Activated CD8-positive, alpha-beta memory T cell treated with anti-CD3 and anti-CD28 coated beads for 1 hour (primary cell): ENCODE measurements around the gene STAT5B.

Experiments
- DNase-seq, 2 donors: peaks; one replicate each; pipeline ENCODE4 v3.0.0-alpha.2; 2020; ENCODE audit warnings: low read depth in 1 of 2; ENCODE audit errors: extremely low read depth in 1 of 2

Gene STAT5B

DNA sequence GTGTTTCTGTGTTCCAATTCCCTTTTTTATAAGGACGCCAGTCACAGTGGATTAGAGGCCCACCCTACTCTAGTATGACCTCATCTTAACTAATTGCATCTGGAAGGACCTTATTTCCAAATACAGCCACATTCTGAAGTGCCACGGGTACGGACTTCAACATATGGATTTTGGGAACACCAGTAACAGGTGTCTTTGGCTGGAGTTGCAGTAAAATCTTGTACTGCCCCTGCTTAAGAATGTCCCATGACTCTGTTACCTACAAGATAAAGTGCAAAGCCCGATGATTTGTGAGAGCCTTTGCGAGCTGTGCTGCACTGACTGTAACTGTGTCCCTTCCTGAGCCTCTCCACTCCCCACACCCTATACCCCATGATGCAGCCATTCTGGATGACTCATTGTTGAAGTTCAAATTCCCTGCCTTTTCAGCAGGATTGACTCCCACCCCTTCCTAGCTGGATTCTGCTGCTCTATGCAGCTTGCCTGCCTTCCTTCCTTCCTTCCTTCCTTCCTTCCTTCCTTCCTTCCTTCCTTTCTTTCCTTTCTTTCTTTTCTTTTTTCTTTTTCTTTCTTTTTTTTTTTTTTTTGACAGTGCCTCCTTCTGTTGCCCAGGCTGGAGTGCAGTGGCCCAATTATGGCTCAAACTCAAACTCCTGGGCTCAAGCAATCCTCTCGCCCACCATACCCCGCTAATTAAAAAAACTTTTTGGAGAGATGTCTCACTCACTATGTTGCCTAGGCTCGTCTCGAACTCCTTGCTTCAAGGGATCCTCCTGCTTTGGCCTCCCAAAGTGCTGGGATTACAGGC, 93.1 kb downstream of the STAT5B start:
- DNase-seq: no peak

DNA sequence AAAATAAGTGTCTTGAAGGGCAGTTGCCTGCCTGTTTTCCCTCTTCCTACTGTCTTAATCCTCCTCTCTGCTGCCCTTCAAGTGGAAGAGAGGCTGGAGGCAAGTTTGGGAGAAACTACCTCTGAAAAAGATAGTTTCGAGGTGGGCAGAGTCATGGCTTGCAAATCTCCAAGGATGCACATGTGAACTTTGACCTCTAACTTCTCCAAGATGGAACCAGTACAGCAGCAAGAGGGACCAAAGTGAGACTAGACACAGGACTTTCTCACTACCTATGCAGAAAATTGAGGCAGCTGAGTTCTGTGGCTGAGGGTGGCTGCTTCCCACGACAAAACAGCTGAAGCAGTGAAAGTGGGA, 94.4 kb downstream of the STAT5B start:
- DNase-seq: no peak

DNA sequence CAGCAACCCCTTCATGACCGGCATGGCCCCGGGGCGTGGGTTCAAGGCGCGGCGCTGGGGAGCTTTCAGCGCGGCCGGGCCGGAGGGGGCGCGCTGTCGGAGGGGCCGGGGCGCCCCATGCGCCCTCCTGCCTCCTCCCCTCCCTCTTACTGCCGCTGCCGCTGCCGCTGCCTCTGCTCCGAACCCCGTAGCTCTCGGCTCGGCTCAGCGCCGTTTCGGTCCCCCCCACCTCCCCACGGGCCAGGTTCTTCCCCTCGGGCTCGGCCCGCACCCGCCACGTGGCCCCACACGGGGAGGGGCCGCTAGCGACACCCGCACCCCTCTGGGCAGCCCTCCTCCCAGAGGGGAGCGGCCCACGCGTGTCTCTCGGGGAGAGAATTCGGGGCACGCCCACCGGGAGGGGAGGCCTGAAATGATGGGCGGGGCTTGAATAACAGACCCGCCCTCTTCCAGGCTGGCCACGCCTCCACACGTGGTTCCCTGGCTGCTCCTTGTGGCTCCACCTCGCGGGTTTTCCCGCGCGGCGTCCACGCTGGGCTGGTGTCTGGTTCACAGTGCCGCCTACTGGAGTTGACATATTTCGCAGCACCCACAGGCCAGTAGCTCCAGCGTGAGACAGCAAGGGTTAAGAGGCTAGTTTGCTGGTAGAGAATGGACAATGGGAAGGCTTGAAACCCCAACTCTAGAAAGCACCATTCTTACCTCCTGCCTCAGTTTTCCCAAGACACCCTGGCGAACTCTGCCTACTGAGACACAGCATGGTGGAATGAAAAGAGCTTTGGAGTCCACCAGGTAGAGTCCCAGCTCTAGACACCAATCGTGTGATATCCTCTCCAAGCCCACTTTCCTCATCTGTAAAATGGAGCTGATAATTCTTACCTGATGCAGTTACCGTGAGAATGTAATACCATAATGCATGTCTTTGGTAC, 95.0 kb downstream of the STAT5B start, which contains the start of gene KCNH4:
TSS of gene KCNH4 (minus strand) at position 221 of the 929 bp plus-strand sequence. CDS start at position 24, 197 bp downstream.
- peak; percentile 56 to 62 for DNase-seq

DNA sequence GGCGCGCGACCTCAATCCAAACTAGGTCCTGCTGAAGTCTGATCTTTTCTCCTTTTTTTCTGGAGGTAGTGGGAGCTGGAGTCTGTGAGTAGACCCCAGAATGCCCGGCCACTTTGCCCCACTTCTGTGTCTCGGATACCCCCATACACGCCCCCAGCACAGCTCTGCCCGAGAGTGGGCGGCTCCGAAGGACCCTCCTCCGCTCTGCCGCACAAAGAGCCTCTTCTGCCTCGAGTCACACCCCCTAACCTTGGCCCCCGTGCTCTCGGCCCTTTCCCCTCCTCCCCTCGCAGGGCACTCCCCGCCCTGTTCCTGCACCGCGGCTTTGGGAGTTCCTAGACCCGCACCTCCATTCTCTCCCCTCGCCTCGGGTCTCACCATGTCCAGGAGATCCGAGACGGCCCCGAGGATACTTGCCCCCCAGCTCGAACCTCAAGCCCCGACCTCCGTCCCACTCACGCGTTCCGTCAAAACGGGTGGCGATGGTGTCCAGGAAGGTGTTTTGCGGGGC, 95.7 kb downstream of the STAT5B start:
- no peak for DNase-seq

DNA sequence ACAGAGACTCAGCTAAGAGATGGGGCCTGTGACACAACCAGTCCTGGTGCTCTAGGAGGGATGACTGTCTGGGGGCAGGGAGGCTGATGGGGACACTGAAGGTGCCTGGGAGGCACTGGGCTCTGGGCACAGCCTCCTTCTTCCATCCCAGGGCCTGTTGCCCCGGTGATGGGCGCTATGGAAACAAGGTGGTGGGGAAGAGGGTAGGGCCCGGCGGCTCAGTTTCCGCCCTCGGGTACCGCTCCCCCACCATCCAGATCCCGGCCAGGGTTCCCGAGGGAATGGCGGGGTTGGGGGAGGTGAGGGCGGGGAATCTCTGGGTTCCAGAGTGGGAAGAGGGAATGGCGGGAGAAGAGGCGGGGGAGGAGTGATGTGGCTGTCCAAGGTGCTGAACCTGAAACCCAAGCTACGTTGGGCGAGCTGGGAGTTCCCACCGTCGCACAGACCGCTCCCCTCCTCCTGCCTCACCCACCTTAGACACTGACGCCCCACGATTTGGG, 96.2 kb downstream of the STAT5B start:
- no peak for DNase-seq

DNA sequence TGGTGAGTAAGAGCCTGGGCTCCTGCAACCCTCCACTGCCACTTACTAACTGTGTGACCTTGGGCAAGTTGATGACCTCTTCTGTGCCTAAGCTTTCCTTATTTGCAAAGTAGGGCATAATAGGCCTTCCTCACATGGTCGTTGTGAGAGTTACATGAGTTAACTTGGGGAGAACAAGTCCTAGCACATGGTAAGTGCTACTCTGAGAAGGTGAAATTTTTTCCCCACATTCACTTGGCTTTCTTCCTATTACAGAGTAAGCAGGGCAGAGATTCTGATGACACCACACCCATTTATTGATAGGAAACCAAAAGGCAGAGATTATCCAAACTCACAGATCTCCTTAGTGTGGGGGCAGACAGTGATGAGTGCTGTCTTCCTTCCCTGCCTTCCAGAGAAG, 96.9 kb downstream of the STAT5B start:
- no peak for DNase-seq

DNA sequence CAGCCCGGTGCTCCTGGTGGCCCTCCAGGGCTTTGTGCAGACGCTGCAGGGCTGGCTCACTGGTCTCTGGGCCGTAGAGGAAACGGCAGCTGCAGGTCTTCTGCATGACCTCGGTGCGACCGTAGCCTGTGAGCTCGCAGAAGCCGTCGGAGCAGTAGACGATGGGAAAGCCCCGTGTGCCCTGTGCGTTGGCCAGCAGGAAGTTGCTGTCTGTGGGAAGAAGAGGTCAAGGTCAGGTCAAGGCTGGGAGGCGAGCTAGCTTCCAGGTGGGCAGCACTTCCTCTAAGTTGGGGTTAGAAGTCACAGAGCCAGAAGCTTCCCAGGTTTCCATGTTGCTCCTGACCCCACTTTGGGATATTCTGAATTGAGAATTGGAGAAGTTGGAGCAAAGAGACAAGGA, 97.4 kb downstream of the STAT5B start:
- DNase-seq: no peak

DNA sequence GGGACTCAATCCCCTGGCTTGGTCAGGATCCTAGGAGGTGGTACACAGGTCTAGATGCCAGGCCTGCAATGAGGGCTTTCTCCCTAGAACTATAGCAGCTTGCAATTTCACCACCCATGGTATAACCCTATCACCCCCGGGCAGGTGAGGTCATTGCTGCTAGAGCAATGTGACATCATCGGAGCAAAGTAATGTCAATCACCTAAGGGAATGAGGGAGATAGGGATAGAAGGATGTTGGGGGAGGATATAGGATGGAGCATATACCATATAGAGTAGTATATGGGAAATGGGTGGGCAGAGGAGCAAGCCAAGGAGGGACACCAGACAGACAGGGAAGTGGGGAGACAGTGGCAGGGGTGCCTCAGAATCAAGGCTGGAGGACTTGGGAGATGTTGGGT, 98.5 kb downstream of the STAT5B start:
- DNase-seq: no peak

DNA sequence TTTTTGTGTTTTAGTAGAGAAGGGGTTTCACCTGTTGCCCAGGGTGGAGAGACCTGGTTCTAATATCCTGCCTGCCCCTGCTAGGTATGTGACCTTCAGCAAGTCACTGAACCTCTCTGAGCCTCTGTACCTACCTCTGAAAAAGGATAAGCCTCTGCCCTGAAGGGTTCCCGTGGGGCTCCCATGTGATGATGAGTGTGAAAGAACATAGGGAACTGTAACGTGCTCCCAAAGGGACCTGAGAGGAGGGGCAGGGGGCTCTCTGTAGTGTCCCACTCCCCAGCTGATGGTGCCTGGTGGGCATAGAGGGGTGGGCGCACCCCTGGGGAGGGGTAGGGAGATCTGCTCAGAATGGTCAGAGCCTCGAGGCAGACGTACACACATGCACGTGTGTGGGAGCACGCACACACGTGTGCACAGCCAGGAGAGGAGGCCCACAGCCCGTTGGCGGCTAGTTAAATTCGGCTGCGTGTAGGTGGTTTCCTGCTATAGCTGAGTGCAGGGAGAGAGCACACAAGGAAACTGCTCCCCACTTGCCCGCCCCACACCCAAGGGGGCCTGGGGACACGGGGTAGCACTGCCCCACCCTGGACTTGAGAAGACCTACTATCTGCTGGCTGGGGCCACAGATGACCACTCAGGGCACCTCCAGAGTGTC, 101.9 kb downstream of the STAT5B start:
- DNase-seq: no peak

DNA sequence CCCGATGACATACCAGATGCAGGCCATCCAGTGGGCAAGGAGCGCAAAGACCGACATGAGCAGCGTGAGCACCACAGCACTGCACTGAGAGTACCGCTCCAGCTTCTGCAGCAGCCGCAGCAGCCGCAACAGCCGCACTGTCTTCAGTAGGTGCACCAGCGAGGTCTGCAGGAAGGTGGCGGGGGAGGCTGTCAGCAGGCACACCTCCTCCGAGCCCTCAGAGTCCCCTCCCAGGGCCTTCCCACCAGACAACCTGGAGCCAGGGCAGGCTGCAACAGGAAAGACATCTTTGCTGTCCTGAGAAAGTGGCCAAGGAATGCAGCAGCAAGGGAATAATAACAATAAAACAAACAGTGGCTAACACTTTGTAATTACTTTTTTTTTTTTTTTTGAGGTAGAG, 104.4 kb downstream of the STAT5B start:
- DNase-seq: no peak

DNA sequence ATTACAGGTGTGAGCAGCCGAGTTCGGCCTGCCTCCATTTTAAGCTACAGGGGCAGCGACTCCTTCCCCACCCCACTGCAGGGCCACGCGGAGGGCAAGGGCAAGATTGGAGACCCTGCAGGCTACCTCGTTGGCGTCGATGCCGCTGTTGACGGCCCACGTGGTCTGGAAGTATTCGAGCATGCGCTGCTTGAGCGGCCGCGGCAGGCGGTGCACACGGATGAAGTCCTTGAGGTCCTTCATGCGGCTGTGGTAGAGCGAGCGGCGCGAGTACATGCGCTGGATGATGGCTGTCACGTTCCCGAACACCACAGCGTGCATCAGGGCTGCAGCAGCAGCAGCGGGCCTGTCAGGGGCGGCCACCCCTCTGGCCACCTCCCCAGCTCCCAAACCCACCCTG, 106.8 kb downstream of the STAT5B start:
- DNase-seq: no peak

DNA sequence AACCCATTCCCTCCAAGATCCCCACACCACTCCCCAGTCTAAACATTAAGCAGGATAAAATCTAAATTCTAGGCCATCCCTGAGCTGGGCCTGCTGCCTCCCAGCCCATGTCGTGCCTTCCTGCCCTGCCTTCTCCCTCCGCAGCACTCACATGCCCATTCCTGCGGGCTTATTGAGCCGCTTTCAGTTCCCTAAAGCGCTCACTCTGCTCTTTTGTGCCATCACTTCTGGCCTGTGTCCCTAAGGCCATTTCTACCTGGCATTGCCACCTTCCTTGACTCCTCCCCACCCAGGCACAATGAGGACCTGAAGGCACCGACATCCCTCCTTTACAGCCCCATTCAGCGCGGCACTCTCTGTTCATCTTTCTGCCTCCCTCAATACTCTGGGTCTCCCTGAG, 108.4 kb downstream of the STAT5B start:
- no peak for DNase-seq

DNA sequence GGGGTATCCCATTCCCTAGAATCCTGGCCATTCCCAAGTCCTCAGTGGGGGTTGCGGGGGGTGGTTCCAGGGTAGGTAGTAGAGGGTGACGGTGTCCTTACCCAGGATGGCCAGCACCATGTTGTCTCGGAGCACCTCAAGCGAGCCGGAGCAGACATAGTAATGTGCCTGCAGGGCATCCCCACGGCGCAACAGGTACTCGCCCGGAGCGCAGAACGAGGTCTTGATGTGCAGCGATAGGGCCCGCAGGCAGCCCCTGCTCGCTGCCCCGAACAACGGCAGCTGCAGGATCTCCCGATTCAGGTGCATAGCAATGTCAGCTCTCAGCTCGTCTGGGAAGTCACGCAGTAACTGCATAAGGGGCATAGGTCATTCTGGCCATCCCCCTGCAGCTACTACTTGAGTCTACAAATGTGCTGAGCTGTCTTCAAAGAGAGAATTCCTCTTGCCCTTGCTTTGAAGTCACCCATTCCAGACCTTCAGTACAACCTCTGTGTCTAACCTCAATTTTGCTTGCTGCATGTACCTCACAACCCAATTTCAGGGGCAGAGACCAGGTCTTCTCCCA, 109.9 kb downstream of the STAT5B start:
- DNase-seq: no peak

DNA sequence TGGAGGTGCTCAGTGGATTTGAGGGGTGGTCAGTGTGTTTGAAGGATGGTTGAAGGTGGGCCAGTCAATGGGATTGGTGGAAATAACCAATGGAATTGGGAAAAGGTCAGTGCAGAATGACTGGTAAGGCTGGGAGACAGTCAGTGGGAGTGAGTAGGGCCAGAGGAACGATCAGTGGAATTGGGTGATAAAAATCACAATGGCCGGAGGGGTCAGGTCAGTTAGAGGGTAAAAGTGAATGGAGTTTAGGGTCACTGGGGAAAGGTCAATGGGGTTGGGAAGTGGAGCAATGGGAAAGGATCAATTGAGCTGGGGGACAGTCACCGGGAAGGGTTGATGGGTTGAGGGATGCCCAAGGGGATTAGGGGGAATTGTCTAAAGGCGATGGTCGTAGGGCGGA, 110.4 kb downstream of the STAT5B start:
- no peak for DNase-seq

DNA sequence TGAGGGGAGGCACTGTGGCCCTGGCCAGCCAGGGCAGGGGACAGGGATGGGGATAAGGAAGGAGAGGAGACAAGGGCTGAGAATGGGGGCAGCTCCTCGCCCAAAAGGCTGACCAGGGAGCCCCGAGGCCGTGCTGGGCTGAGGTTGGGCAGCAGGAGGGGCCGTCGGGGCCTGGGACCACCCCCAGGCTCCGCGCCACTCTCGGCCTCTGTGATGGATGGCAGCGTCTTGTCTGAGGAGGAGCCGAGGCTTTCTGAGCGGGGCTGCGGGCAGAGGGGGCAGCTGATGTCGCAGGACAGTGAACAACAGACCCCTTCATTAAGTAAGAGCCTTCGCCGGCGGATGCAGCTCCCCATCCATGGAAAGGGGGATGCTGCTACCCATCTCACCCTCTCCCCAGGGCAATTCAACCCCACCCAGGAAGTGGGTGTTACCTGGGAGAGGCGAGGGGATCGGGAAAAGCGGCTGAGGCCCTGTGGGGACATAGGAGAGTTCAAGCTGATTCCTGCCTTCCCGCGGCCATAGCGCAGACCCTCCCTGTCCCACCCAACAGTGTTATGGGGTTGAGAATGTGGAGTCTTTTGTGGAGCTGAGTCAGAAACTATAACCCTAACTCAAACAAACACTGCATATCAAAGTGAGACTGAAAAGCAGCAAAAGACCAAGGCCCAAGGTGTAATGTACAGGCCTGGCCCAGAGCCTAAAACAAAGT, 112.3 kb downstream of the STAT5B start:
- DNase-seq: no peak

DNA sequence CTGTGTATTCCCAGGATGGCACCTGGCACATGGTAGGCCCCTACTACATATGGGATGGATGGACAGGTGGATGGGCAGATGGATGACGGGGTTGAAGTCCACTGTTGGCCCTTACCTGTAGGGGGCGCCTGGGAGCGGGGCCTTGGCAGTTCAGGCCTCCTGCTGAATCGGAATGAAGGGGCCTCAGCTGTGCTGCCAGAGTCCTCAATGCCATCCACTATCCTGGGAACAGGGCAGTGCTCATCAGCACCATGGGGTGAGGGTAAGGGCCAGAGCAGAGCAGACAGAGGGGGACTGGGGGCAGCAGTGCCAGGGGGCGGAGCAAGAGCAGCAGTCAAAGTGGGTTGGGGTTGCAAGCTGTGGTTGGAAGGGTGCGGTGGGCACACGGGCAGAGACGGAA, 113.1 kb downstream of the STAT5B start:
- no peak for DNase-seq

DNA sequence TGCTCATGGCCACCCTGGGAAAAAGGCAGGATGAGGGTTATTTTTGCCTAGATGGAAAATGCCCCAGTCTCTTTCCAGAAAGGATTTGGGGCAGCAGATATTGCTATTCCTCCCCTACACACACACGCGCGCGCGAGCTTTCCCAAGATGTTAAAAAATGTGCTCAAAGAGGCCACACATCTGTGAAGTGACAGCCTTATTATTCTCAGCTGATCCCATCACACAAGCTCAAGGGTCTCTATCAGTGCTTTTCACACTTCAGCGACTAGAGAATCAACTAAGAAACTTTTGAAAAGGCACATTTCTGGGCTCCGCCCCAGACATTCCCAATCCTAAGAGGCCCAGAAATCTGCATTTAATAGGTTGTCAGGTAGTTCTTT, 115.7 kb downstream of the STAT5B start:
- DNase-seq: no peak

DNA sequence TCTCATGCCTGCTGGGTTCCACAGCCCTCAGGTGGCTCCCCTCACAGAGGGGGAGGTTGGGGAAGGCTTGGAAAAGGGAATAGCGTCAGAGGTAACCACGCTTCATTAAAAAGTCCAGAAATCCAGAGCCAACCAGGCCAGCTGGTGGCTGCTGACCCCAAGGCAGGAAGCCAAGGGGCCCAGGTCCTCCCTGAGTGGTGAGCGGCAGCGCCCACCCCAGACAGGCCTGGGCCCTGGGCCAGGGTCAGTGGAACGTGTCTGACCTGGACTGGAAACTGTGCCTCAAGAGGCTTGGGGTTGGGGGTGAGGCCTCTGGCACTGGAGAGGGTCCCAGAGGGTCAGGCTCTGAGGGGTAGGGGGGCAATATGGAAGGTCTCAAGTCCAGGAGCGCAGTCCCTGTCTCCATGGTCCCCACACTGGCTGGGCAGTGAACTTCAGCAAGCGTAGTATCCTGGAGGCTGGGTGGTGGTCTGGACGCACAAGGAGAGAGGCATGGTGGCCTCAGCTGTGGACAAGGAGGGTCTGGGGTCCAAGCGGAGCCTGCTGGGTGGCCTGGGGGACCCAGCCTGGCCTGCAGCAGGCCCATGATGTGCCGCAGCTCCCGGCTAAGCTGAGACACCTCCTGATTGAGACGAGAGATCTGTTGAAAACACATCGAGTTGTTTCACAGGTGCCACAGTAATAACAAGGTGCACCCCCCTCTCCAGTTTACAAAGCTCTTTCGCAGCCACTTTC, 116.2 kb downstream of the STAT5B start:
- no peak for DNase-seq

DNA sequence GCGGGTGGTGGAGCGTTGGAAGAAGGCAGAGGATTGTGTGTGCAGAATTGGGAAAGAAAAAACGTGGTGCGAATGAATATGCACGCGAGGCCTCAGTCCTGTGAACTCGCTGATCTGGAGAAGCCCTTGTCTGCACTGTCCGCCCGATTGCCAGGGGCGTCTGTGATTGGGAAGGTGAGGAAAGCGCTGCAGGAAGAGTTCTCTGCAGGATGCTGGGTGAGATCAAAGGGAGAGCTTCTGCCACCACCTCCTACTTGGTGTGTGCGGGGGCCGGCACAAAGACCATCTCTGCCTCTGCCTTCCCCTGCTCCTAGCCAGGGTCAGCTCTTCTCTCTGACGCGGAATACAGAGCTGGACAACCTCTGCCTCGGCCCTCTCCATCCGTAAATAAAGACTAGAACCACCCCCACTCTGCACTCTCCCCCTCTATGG, 120.6 kb downstream of the STAT5B start:
- DNase-seq: no peak
